MCF 10A (cell line): Measurements from ENCODE around the gene SLPI. TPM values are rescaled to one million over a fixed set of nuclear protein-coding genes. Genes with fewer than 3 reads are reported as not detected.
A peak's percentile ranks its signal among the peaks of the same experiment; 100 is the strongest.

Experiments used
- BruUV-seq: library from RNA; stranded (reverse); fragments of 400-500 nt; replicated peaks from 2 replicates; lab custom pipeline; 2021; lab: Mats Ljungman, UMichigan
- CTCF ChIA-PET: fragments of 300-600 bp; sonication (Branson Sonifier 250); formaldehyde crosslinking; extraction: SDS; loops from one replicate; lab custom pipeline; 2021; ENCODE audit warnings: antibody characterized with exemption, inconsistent platforms; lab: Yijun Ruan, JAX
- POLR2A ChIA-PET: fragments of 300-600, 350-650 bp; sonication (Branson Sonifier 250); formaldehyde crosslinking; extraction: SDS; loops from one replicate; lab custom pipeline; 2020; ENCODE audit warnings: antibody characterized with exemption, inconsistent platforms; lab: Yijun Ruan, JAX
- DNase-seq: peaks from one replicate; pipeline ENCODE4 v3.0.0-alpha.2; 2018; ENCODE audit not compliant: unreplicated experiment
- H3K27ac Mint-ChIP-seq: one replicate; pipeline ENCODE4 v1.8.0; 2022; ENCODE audit warnings: mild to moderate bottlenecking, low read depth, mixed read lengths; ENCODE audit not compliant: unreplicated experiment
- H3K27me3 Mint-ChIP-seq: one replicate; pipeline ENCODE4 v1.8.0; 2022; ENCODE audit warnings: mixed read lengths; ENCODE audit not compliant: insufficient read depth, unreplicated experiment
- H3K36me3 Mint-ChIP-seq: one replicate; pipeline ENCODE4 v1.8.0; 2022; ENCODE audit warnings: mild to moderate bottlenecking, moderate library complexity, mixed read lengths; ENCODE audit not compliant: insufficient read depth, unreplicated experiment
- H3K4me1 Mint-ChIP-seq: one replicate; pipeline ENCODE4 v1.8.0; 2022; ENCODE audit warnings: mixed read lengths; ENCODE audit not compliant: insufficient read depth, unreplicated experiment
- H3K4me3 Mint-ChIP-seq: one replicate; pipeline ENCODE4 v1.8.0; 2022; ENCODE audit warnings: mild to moderate bottlenecking, moderate library complexity, mixed read lengths; ENCODE audit not compliant: unreplicated experiment
- H3K9me3 Mint-ChIP-seq: one replicate; pipeline ENCODE4 v1.8.0; 2022; ENCODE audit warnings: mixed read lengths; ENCODE audit not compliant: unreplicated experiment
- CTCF ChIP-seq: fragments of 200-600 bp; IDR thresholded peaks from one replicate; pipeline ENCODE4 v1.8.0; 2022; ENCODE audit warnings: antibody characterized with exemption, mild to moderate bottlenecking; ENCODE audit not compliant: unreplicated experiment
- intact Hi-C: fragments of 100-400 bp; cut with micrococcal nuclease; formaldehyde crosslinking; loops from 2 replicates; pipeline ENCODE4 v1.14.1; 2022
- total RNA-seq: library from RNA; stranded (reverse); gene quantifications from 2 replicates; pipeline ENCODE4 v1.2.3, GENCODE V29; 2022

Gene SLPI
- total RNA-seq, 1 experiment from 2014 or later, result 273 TPM

DNA sequence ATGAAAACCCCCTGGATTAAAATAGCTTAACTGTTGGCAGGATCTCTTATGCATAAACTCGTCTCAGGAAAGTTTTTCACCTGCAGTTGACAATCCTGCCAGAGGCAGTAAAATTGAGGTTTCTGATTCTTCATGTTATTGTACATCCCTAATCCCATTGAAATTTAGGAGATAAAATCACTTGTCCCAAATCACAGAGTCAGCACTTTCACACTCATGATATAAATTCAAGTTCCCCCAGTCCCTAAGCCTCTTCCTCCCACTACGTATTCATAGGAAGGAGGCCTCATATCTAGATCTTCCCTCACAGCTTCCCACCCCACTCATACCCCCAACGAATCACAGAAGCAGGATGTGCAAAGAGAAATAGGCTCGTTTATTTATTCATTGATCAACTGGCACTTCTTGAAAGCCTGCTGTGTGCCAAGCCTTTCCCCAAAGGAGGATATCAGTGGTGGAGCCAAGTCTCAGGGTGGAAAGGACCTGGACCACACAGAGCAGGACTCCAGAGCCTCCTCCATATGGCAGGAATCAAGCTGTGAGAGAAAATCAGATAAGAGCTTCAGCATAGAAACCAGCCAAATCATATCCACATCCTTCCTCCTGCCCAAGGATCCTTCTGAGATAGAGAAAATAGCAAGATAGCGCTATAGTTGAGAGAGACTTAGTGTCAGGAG, 2.3 kb downstream of the SLPI start:
- intact Hi-C loops, result no loop called here
- ChIA-PET POLR2A (interaction anchor here (0.6 to 3.3 kb wide), 3 partner anchors 41 to 240 kb away, joined by 3 to 13 read pairs (median 3); partner anchors contain the start of gene PI3), CTCF (interaction anchor here (0.6 to 12.6 kb wide), 3 partner anchors 40 to 180 kb away, joined by 3 to 154 read pairs (median 3); no protein-coding TSS in a partner anchor)
- Mint-ChIP-seq H3K4me1 (peaks cover 69% of the 10 kb centered on the region), H3K9me3 (peaks cover 7% of the 10 kb centered on the region), H3K4me3 (peak overlapping the region; percentile 79), H3K27ac (no peak overlapping the region), H3K36me3 (peaks cover 19% of the 10 kb centered on the region), H3K27me3 (no peaks in the 10 kb centered on the region)
- TF ChIP-seq CTCF, result no peak
- no peak for DNase-seq
- BruUV-seq, result no TSS peak

- peaks cover 7% of the 10 kb centered on the region for H3K9me3 Mint-ChIP-seq
- no peak overlapping the region for H3K4me3 Mint-ChIP-seq
- CTCF ChIA-PET, result no interaction called here
- intact Hi-C loops, result no loop called here
- peaks cover 36% of the 10 kb centered on the region for H3K36me3 Mint-ChIP-seq
- no peaks in the 10 kb centered on the region for H3K27me3 Mint-ChIP-seq
- POLR2A ChIA-PET, result interaction anchor here (0.6 to 0.7 kb wide), 2 partner anchors 87 to 121 kb away, joined by 3 to 4 read pairs; no protein-coding TSS in a partner anchor
- H3K4me1 Mint-ChIP-seq, result peaks cover 49% of the 10 kb centered on the region
- no TSS peak for BruUV-seq
- H3K27ac Mint-ChIP-seq, result peak overlapping the region; percentile 12
- TF ChIP-seq CTCF, result no peak
- DNase-seq, result no peak
These were observed 5.8 kb downstream of the SLPI start for GRCh38 chr20:45248609-45249008.

GRCh38 chr20:45247865-45248264, 6.5 kb downstream of the SLPI start:
- peaks cover 41% of the 10 kb centered on the region for H3K4me1 Mint-ChIP-seq
- no peak for TF ChIP-seq CTCF
- intact Hi-C loops, result no loop called here
- no peaks in the 10 kb centered on the region for H3K27me3 Mint-ChIP-seq
- POLR2A ChIA-PET, result no interaction called here
- CTCF ChIA-PET, result no interaction called here
- no peak overlapping the region for H3K27ac Mint-ChIP-seq
- peaks cover 36% of the 10 kb centered on the region for H3K36me3 Mint-ChIP-seq
- DNase-seq, result no peak
- H3K9me3 Mint-ChIP-seq, result peaks cover 7% of the 10 kb centered on the region
- no TSS peak for BruUV-seq
- H3K4me3 Mint-ChIP-seq, result no peak overlapping the region

- BruUV-seq, result no TSS peak
- TF ChIP-seq CTCF, result no peak
- POLR2A ChIA-PET, result interaction anchor here (0.7 to 1.2 kb wide), 3 partner anchors 8 to 567 kb away, joined by 3 to 4 read pairs (median 3); partner anchors contain the start of gene SLPI
These were observed 8.3 kb downstream of the SLPI start for GRCh38 chr20:45246109-45246508.

More at GRCh38 chr20:45246109-45246508, 8.3 kb downstream of the SLPI start:
- no peak for DNase-seq
- peaks cover 26% of the 10 kb centered on the region for H3K36me3 Mint-ChIP-seq
- no peaks in the 10 kb centered on the region for H3K27me3 Mint-ChIP-seq
- H3K4me1 Mint-ChIP-seq, result peaks cover 30% of the 10 kb centered on the region
- H3K4me3 Mint-ChIP-seq, result no peak overlapping the region
- H3K27ac Mint-ChIP-seq, result no peak overlapping the region
- CTCF ChIA-PET, result interaction anchor here (0.5 to 0.9 kb wide), 3 partner anchors 47 to 278 kb away, joined by 3 read pairs; no protein-coding TSS in a partner anchor
- intact Hi-C loops, result no loop called here
- H3K9me3 Mint-ChIP-seq, result peaks cover 7% of the 10 kb centered on the region
